Smooth muscle cell (in vitro differentiated cells): ENCODE measurements around the gene FAM81A. TPM values are rescaled to one million over a fixed set of nuclear protein-coding genes. Genes with fewer than 3 reads are reported as not detected.

Experiments
- DNase-seq: peaks from one replicate; lab custom pipeline; 2025; ENCODE audit not compliant: unreplicated experiment; lab: John Stamatoyannopoulos, UW
- H2AFZ ChIP-seq: fragments of 200-600 bp; sonication (generic); 2 replicates; pipeline ENCODE4 v1.6.0; 2016; ENCODE audit warnings: antibody characterized with exemption, low read depth, mild to moderate bottlenecking
- H3F3A ChIP-seq: fragments of 200-600 bp; sonication (generic); 2 replicates; pipeline ENCODE4 v1.6.0; 2017; ENCODE audit warnings: antibody characterized with exemption, low read depth
- H3K27ac ChIP-seq: fragments of 200-600 bp; sonication (generic); 2 replicates; pipeline ENCODE4 v1.5.1; 2016; ENCODE audit warnings: low read depth, mild to moderate bottlenecking
- H3K27me3 ChIP-seq: fragments of 200-600 bp; sonication (generic); 2 replicates; pipeline ENCODE4 v1.6.1; 2016; ENCODE audit warnings: low read depth, mild to moderate bottlenecking
- H3K36me3 ChIP-seq: fragments of 200-600 bp; sonication (generic); 2 replicates; pipeline ENCODE4 v1.5.1; 2016; ENCODE audit warnings: low read depth
- H3K4me1 ChIP-seq: fragments of 200-600 bp; sonication (generic); 2 replicates; pipeline ENCODE4 v1.5.1; 2016; ENCODE audit warnings: low read depth
- H3K4me2 ChIP-seq: fragments of 200-600 bp; sonication (generic); 2 replicates; pipeline ENCODE4 v1.6.0; 2016; ENCODE audit warnings: mild to moderate bottlenecking
- H3K4me3 ChIP-seq: fragments of 200-600 bp; sonication (generic); 2 replicates; pipeline ENCODE4 v1.5.1; 2016; ENCODE audit warnings: mild to moderate bottlenecking
- H3K79me2 ChIP-seq: fragments of 200-600 bp; sonication (generic); 2 replicates; pipeline ENCODE4 v1.6.0; 2016; ENCODE audit warnings: low read depth, mild to moderate bottlenecking
- H3K9ac ChIP-seq: fragments of 200-600 bp; sonication (generic); 2 replicates; pipeline ENCODE4 v1.6.0; 2016; ENCODE audit warnings: low read depth
- H3K9me3 ChIP-seq: fragments of 200-600 bp; sonication (generic); replicated peaks from 2 replicates; pipeline ENCODE4 v1.5.1; 2016; ENCODE audit warnings: low read depth
- H4K20me1 ChIP-seq: fragments of 200-600 bp; sonication (generic); 2 replicates; pipeline ENCODE4 v1.6.0; 2016; ENCODE audit warnings: low read depth
- WGBS: methylation state at CpG from one replicate; pipeline ENCODE4 v1.1.7; 2016; ENCODE audit warnings: low lambda C conversion rate; 5-methylcytosine and 5-hydroxymethylcytosine counted together
- polyA plus RNA-seq: library from polyadenylated mRNA; unstranded; fragments of >200 nt; fragmentation: Nextera tagmentation; extraction: Ambion mirVana; gene quantifications from 2 replicates; pipeline ENCODE4 v1.2.1, GENCODE V29; 2016
- small RNA-seq: library from RNA; depleted of rRNA; stranded (forward); fragments of <200 nt; gene quantifications from one replicate; pipeline ENCODE3, GENCODE V24; 2014
- total RNA-seq: library from RNA; depleted of rRNA; stranded (reverse); fragments of >200 nt; gene quantifications from 2 replicates; pipeline ENCODE4 v1.2.3, GENCODE V29; 2014
- TF ChIP-seq, protein P1 (sequence below): fragments of 200-600 bp; sonication (generic); IDR thresholded peaks from 2 replicates; pipeline ENCODE4 v1.5.1; 2017; ENCODE audit warnings: borderline replicate concordance, mild to moderate bottlenecking, antibody characterized with exemption; ENCODE audit not compliant: insufficient read depth, poor library complexity, severe bottlenecking

The FAM81A gene
- total and polyA plus RNA-seq, 2 experiments from 2014 or later: 0.04 to 1.8 TPM

DNA sequence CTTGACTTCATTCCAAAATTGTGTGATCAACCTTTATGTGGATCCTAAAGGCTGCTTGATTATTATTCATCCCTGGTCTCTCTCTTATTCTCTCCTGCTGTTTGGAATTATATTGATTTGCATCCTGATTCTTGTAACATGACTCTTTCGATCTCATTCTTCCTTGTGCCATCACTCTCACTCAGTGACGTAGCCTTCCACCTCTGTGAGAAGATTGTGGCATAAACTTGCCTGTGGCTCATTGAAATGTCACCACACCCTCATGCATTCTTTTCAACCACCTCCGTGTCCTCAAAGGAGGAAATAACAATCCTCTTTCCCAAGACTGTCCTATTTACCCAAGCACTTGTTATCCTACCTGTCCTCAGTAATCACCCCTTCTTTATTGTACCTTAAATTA, 132.3 kb downstream of the FAM81A start:
- H3K4me2 ChIP-seq: no peak overlapping the region
- H3K4me3 ChIP-seq: no peak overlapping the region
- no peak overlapping the region for H3K9ac ChIP-seq
- DNase-seq: no peak
- no peaks in the 10 kb centered on the region for H3K27me3 ChIP-seq
- no peaks in the 10 kb centered on the region for H3F3A ChIP-seq
- H2AFZ ChIP-seq: no peak overlapping the region
- H3K36me3 ChIP-seq: no peaks in the 10 kb centered on the region
- no peak overlapping the region for H3K27ac ChIP-seq
- no peaks in the 10 kb centered on the region for H3K4me1 ChIP-seq
- H4K20me1 ChIP-seq: no peaks in the 10 kb centered on the region
- no peaks in the 10 kb centered on the region for H3K79me2 ChIP-seq
- TF ChIP-seq, protein P1, sequence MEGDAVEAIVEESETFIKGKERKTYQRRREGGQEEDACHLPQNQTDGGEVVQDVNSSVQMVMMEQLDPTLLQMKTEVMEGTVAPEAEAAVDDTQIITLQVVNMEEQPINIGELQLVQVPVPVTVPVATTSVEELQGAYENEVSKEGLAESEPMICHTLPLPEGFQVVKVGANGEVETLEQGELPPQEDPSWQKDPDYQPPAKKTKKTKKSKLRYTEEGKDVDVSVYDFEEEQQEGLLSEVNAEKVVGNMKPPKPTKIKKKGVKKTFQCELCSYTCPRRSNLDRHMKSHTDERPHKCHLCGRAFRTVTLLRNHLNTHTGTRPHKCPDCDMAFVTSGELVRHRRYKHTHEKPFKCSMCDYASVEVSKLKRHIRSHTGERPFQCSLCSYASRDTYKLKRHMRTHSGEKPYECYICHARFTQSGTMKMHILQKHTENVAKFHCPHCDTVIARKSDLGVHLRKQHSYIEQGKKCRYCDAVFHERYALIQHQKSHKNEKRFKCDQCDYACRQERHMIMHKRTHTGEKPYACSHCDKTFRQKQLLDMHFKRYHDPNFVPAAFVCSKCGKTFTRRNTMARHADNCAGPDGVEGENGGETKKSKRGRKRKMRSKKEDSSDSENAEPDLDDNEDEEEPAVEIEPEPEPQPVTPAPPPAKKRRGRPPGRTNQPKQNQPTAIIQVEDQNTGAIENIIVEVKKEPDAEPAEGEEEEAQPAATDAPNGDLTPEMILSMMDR: no peak
- no peaks in the 10 kb centered on the region for H3K9me3 ChIP-seq
- WGBS: 71% methylated on average over 3 of the region's 3 CpGs

DNA sequence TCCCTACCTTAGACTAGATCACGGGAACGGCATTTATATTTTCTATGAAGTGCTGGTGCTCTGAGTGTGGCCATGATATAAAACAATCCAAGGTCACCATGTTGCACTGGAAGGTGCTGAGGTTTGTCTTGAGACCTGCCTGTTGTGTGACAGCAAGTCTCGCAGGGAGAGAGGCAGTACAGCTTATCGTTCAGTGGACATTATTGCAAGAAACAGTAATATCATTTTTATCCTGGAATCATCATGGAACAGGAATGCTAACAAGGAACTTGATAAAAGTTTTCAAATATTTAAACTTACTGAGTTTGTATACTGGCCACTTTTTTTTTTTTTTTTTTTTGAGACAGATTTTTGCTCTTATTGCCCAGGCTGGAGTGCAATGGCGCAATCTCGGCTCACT, 133.6 kb downstream of the FAM81A start:
- no peaks in the 10 kb centered on the region for H3K36me3 ChIP-seq
- DNase-seq: no peak
- no peaks in the 10 kb centered on the region for H3K79me2 ChIP-seq
- TF ChIP-seq, protein P1: no peak
- H3K27me3 ChIP-seq: no peaks in the 10 kb centered on the region
- no peak overlapping the region for H3K4me2 ChIP-seq
- no peak overlapping the region for H3K9ac ChIP-seq
- H4K20me1 ChIP-seq: no peaks in the 10 kb centered on the region
- H3K4me1 ChIP-seq: no peaks in the 10 kb centered on the region
- H3K27ac ChIP-seq: no peak overlapping the region
- H3F3A ChIP-seq: no peaks in the 10 kb centered on the region
- no peak overlapping the region for H2AFZ ChIP-seq
- H3K4me3 ChIP-seq: no peak overlapping the region
- H3K9me3 ChIP-seq: no peaks in the 10 kb centered on the region
- 99% methylated on average over 6 of the region's 6 CpGs for WGBS

Small RNA genes lying within 50 kb of the gene (small RNA-seq; reads per million reads assigned to genes)
- gene RF00019: not detected

Other genes with a start within 250 kb of the FAM81A start
- not detected in 2 replicates for gene LDHAL6B, start 231.3 kb upstream of the FAM81A start, total RNA-seq
- gene LDHAL6B, start 231.3 kb upstream of the FAM81A start, polyA plus RNA-seq: 0.20 TPM in 1 of 2 replicates, not detected in the other
- 50.0 and 68.6 TPM in 2 replicates for gene MYO1E, start 65.3 kb upstream of the FAM81A start, total RNA-seq
- 54.5 and 69.6 TPM in 2 replicates for gene MYO1E, start 65.3 kb upstream of the FAM81A start, polyA plus RNA-seq
- gene GCNT3, start 173.6 kb downstream of the FAM81A start, total RNA-seq: not detected in 2 replicates
- not detected in 2 replicates for gene GCNT3, start 173.6 kb downstream of the FAM81A start, polyA plus RNA-seq
- gene GTF2A2, start 219.3 kb downstream of the FAM81A start, total RNA-seq: 60.8 and 102 TPM in 2 replicates
- gene GTF2A2, start 219.3 kb downstream of the FAM81A start, polyA plus RNA-seq: 253 and 261 TPM in 2 replicates